Peyer's patch (tissue), 4 donors: ENCODE results near the gene ZWILCH.

Experiments used
- POLR2A ChIP-seq, 2 donors: fragments of 450-650 bp; IDR thresholded peaks; one replicate each; pipeline ENCODE4 v1.5.1; 2017; ENCODE audit warnings: antibody characterized with exemption in 2 of 2, mild to moderate bottlenecking in 2 of 2, moderate library complexity in 2 of 2
- TF ChIP-seq, protein P1 (sequence below), 6 experiments: fragments of 450-650 bp in 4 of 6; fragments of 200-600 bp in 2 of 6; sonication (generic) in 1 of 6; IDR thresholded peaks; one replicate each; pipeline ENCODE4 v1.5.1; 2017 to 2019; ENCODE audit warnings: antibody characterized with exemption in 6 of 6, mild to moderate bottlenecking in 3 of 6, moderate library complexity in 1 of 6

GRCh38 chr15:66565741-66566144 is 60.6 kb downstream of the ZWILCH start, which contains the start of gene LCTL:
- TF ChIP-seq POLR2A (IDR thresholded peaks at IDR 0.05) = no peak
- TF ChIP-seq, protein P1, sequence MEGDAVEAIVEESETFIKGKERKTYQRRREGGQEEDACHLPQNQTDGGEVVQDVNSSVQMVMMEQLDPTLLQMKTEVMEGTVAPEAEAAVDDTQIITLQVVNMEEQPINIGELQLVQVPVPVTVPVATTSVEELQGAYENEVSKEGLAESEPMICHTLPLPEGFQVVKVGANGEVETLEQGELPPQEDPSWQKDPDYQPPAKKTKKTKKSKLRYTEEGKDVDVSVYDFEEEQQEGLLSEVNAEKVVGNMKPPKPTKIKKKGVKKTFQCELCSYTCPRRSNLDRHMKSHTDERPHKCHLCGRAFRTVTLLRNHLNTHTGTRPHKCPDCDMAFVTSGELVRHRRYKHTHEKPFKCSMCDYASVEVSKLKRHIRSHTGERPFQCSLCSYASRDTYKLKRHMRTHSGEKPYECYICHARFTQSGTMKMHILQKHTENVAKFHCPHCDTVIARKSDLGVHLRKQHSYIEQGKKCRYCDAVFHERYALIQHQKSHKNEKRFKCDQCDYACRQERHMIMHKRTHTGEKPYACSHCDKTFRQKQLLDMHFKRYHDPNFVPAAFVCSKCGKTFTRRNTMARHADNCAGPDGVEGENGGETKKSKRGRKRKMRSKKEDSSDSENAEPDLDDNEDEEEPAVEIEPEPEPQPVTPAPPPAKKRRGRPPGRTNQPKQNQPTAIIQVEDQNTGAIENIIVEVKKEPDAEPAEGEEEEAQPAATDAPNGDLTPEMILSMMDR (IDR thresholded peaks at IDR 0.05) = no peak
